Hair follicular keratinocyte (primary cell): ENCODE data around the gene DLG5. TPM values are rescaled to one million over a fixed set of nuclear protein-coding genes. Genes with fewer than 3 reads are reported as not detected.

Source experiments
- total RNA-seq: library from RNA; depleted of rRNA; stranded (reverse); fragments of >200 nt; gene quantifications from 2 replicates; pipeline ENCODE4 v1.2.3, GENCODE V29; 2015

The DLG5 gene
- 33.1 and 43.5 TPM in 2 replicates for total RNA-seq

GRCh38 chr10:77926566-77927401 is at the start of gene DLG5:
Gene DLG5, minus strand, starts transcription at chr10:77926755. Its CDS starts 235 bp downstream, at chr10:77926520.

Other genes with a start within 250 kb of the DLG5 start
- 13.1 and 14.4 TPM in 2 replicates for gene POLR3A, start 102.8 kb upstream of the DLG5 start, total RNA-seq
- 2,989 and 3,490 TPM in 2 replicates for gene RPS24, start 107.1 kb upstream of the DLG5 start, total RNA-seq